NCI-H128 (cell line): ENCODE measurements around the gene WNT7B.

Experiments
- DNase-seq: peaks from one replicate; lab custom pipeline; 2025; ENCODE audit not compliant: unreplicated experiment; lab: John Stamatoyannopoulos, UW

WNT7B gene

GRCh38 chr22:45891996-45892621 lies 84.9 kb downstream of the WNT7B start:
- DNase-seq, result no peak

GRCh38 chr22:45891471-45891995 lies 85.4 kb downstream of the WNT7B start:
- no peak for DNase-seq

- DNase-seq, result no peak
These were observed 85.9 kb downstream of the WNT7B start for GRCh38 chr22:45891021-45891421.

- no peak for DNase-seq
These were observed 86.7 kb downstream of the WNT7B start for GRCh38 chr22:45890351-45890635.

- no peak for DNase-seq
These were observed 87.2 kb downstream of the WNT7B start for GRCh38 chr22:45889539-45890350.

GRCh38 chr22:45889093-45889538 lies 87.8 kb downstream of the WNT7B start:
- DNase-seq, result no peak

GRCh38 chr22:45888221-45889092 lies 88.5 kb downstream of the WNT7B start:
- DNase-seq, result no peak

- no peak for DNase-seq
These were observed 89.5 kb downstream of the WNT7B start for GRCh38 chr22:45887202-45888131.

- DNase-seq, result no peak
These were observed 90.4 kb downstream of the WNT7B start for GRCh38 chr22:45886540-45886939.

GRCh38 chr22:45885941-45886395 lies 91.0 kb downstream of the WNT7B start:
- no peak for DNase-seq

- no peak for DNase-seq
These were observed 91.7 kb downstream of the WNT7B start for GRCh38 chr22:45885171-45885840.

- DNase-seq, result no peak
These were observed 92.5 kb downstream of the WNT7B start for GRCh38 chr22:45884201-45885062.

GRCh38 chr22:45883811-45884170 lies 93.2 kb downstream of the WNT7B start:
- DNase-seq, result no peak

- DNase-seq, result no peak
These were observed 93.8 kb downstream of the WNT7B start for GRCh38 chr22:45882881-45883810.

GRCh38 chr22:45881524-45881875 lies 95.5 kb downstream of the WNT7B start:
- no peak for DNase-seq

- DNase-seq, result no peak
These were observed 96.0 kb downstream of the WNT7B start for GRCh38 chr22:45880716-45881523.

GRCh38 chr22:45880091-45880715 lies 96.8 kb downstream of the WNT7B start:
- DNase-seq, result no peak
